VCaP (cell line): ENCODE measurements around the gene PRRT4.

Source experiments
- H3K27ac ChIP-seq: fragments of 450-650 bp; 2 replicates; pipeline ENCODE4 v1.5.1; 2017
- CTCF ChIP-seq: fragments of 450-650 bp; conservative IDR thresholded peaks from 2 replicates; pipeline ENCODE4 v1.5.1; 2017; ENCODE audit warnings: mild to moderate bottlenecking, moderate library complexity

The PRRT4 gene

GRCh38 chr7:128387216-128388144 lies 26.0 kb upstream of the PRRT4 start:
- TF ChIP-seq CTCF, result peak; percentile 95
- H3K27ac ChIP-seq, result no peak overlapping the region

- TF ChIP-seq CTCF, result no peak
- H3K27ac ChIP-seq, result no peak overlapping the region
Measured at GRCh38 chr7:128385988-128386925, 24.8 kb upstream of the PRRT4 start.

GRCh38 chr7:128384726-128385125 lies 23.2 kb upstream of the PRRT4 start:
- H3K27ac ChIP-seq, result no peak overlapping the region
- no peak for TF ChIP-seq CTCF

- no peak overlapping the region for H3K27ac ChIP-seq
- TF ChIP-seq CTCF, result no peak
Measured at GRCh38 chr7:128383776-128384175, 22.3 kb upstream of the PRRT4 start.

- peak; percentile 51 for TF ChIP-seq CTCF
- H3K27ac ChIP-seq, result no peak overlapping the region
Measured at GRCh38 chr7:128381161-128381821, 19.8 kb upstream of the PRRT4 start.

- TF ChIP-seq CTCF, result no peak
- H3K27ac ChIP-seq, result no peak overlapping the region
Measured at GRCh38 chr7:128380483-128381106, 19.1 kb upstream of the PRRT4 start.
